NCI-H510A (cell line): ENCODE results near the gene NOL4L.

Experiments
- DNase-seq: peaks from one replicate; lab custom pipeline; 2025; lab: John Stamatoyannopoulos, UW

Gene NOL4L

GRCh38 chr20:32576560-32576959 is 8.6 kb downstream of the NOL4L start:
- no peak for DNase-seq

- no peak for DNase-seq
Measured at GRCh38 chr20:32575805-32576204, 9.3 kb downstream of the NOL4L start.

GRCh38 chr20:32575227-32575581 is 9.9 kb downstream of the NOL4L start:
- DNase-seq = no peak

DNA sequence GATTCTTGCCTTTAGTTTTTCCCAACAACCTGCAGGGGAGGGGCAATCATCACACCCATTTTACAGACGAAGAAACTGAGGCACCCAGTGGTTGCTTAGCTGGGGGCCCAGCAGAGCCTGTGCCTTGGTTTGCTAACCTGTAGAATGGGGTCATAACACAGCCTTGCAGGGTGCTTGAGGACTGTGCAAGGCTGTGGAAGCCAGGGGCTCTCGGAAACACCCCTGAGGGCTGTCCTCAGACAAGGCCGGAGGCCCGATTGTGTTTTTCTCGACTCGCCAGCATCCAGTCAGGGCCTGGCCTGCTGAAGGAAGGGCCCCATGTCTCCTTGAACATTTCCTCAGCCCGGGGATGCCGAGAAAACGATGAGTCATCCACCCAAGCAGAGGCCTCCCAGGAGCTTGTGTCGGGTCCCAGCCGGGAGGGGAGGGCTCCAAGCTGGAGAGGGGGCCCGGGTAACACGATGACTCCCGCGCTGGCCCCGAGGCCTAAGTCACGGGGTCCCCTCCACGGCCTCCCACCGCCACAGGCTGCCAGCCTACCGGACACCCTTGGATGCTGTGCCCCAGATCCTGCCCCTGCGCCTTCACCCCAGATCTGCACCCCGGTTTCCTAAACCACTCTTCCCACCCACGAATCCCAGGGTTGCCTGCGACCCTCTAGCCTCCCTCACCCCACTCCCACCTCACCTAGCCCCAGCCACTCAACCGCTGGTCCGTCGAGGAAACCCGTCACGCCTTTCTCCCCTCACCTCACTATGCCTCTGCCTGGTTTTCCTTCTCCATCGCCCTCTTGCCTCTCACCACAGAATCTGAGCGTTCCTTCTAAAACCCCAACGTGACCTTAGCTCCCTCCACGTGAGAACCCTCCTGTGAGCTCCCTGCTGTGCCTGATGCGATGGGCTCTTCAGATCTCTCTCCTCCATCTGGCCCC is 10.6 kb downstream of the NOL4L start:
- no peak for DNase-seq

DNA sequence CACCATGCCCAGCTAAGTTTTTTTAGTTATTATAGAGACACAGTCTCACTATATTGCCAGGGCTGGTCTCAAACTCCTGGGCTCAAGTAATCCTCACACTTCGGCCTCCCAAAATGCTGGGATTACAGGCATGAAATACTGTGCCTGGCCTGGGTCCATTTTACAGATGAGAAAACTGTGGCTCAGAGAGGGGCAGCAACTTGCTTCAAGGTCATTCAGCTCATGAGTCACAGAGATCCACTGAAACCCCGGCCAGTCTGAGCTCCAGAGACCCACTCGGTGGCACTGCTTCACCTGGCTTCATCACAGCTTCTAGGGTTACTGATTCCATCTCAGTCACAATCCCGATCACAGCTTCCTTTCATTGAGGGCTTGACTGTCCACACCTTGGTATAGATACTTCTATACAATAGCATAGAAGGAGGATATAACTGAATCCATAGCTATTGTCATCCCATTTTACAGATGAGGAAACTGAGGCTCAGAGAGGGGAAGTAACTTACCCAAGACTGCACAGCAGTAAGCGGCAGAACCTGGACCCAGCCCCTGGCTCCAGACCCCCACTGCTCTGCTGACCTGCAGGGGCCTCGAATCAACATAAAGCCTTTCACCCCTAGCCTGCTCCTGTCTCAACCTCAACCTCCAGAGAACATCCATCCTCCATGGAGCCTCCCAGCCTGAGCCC is 11.8 kb downstream of the NOL4L start:
- DNase-seq = no peak

DNA sequence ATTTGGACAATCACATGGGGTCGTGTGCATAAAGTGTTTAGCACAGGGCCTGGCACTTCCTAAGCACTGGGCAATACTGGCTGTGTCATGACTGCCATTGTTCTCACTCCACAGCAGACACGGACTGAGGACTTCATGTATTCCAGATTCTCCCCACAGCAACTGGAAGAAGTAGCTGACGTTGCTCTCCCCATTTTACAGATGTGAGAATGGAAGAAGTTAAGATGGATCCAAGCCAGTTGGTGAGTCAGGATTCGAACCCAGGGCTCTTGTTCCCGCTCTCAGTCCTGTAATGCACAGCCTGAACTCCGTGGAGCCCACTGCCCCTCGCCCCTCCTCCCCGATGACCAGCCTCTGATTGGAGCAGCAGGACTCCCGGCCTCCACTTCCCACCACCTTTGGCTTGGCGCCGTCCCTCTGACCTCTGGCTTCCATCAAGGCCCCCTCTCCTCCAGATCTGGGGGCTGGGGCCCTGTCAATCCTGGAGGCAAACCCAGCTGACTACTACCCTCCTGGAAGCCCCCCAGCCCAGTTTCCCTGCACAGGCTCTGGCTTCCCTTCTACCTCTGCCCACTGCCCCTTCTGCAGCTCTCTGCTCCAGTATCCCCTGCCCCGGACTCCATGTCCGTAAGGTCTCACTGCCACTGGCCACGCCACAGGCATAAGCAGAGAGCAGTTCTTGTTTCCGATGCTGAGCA is 12.7 kb downstream of the NOL4L start:
- no peak for DNase-seq

DNA sequence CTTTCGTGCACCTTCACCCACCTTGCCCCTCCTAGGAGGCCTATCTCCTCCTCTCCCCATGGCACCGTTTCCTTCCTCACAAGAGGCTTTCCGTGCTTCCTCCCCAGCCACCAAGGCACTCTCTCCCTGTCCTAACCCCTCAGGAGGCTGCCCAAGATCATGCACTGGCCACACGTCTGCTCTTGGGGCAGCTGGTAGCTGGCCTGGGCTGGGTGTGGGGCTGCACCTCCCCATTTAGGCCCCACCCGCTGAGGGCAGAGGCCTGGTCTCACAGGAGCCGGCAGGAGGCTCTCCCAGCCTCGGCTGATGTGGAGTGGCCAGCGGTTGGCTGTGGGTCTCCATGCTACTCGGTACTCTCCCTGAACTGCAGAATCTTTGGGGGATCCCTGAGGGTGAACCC is 13.6 kb downstream of the NOL4L start:
- DNase-seq = no peak

GRCh38 chr20:32570401-32571190 is 14.5 kb downstream of the NOL4L start:
- no peak for DNase-seq

- DNase-seq = no peak
Measured at GRCh38 chr20:32569380-32570305, 15.5 kb downstream of the NOL4L start.

GRCh38 chr20:32569018-32569379 is 16.1 kb downstream of the NOL4L start:
- DNase-seq = no peak

DNA sequence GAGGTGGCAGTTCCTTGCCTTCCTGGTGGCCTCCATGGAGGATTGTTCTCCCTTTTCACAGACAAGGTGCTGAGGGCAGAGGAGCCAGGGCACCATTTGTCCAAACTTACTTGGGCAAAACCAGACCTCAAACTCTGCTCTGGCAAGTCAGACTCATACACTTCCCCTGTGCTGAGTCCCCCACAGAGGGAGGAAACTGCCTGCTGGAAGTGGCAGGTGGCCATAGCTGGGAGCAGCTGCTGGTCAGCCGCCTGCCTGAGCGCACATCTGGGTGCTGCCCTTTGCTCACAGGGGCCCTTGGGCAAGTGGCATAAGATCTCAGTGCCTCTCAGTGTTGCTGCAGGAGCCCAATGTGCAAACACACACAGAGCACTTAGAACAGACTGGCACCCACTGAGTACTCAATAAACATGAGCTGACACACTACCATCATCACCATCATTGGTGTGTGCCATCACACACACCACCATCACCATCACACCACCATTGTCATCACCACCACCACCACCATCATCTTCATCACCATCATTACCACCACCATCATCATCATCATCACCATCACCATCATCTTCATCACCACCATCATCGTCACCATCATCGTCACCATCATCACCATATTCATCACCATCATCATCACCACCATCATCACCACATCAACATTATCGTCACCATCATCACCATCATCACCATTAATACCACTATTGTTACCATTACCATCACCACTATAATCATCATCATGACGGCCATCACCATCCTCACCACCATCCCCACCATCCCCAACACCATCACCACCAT is 17.6 kb downstream of the NOL4L start:
- no peak for DNase-seq

DNA sequence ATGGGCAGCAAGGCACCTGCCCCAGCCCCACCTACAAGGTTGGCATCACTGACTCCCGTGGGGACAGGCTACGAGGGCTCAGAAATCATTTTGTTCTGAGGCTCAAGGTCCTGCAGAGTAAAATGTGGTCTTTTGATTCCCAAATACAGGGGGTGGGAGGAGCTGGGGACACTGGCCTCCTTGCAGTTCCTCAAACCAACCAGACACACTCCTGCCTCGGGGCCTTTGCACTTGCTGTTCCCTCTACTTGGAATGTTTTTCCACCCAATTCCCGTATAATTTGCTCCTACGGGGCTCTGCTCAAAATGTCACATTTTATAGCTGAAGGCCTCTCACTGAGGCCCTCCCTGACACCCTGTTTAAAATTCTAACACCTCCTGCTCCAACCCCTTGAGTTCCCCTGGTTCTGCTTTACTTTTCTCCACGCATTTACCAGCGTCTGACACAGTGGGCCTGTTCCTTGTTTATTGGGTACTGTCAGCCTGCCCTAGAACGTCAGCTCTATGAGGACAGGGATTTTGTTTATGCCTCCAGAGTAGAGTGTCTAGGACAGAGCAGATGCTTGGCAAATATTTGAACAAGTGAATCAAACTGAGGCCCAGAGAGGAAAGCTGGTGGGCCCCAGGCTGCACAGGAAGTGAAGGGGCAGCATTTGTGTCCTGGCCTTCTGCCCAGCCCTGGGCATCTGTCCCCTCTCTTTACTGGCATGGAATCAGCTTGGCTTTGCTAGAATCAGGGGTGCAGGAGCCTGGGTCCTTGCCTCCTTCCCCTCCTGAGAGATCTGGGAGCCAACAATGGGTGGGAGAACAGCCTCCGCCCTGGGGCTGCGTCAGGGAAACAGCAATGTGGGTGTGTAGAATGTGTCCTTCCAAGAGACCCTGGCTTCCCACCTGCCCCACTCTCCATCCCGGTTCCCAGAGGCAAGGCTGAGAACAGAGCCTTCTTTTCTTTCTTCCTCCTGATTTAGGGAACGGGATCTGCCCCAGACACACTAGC is 18.5 kb downstream of the NOL4L start:
- DNase-seq = no peak

DNA sequence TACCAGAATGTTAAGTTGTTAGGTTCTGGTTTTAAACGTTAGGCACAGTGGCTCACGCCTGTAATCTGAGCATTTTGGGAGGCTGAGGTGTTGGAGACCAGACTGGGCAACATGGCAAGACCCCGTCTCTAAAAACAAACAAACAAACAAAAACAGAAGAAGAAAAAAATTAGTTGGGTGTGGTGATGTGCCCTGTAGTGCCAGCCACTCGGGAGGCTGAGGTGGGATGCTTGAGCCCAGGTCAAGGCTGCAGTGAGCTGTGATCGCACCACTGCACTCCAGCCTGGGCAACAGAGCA is 19.4 kb downstream of the NOL4L start:
- no peak for DNase-seq

- no peak for DNase-seq
Measured at GRCh38 chr20:32564921-32565734, 20.0 kb downstream of the NOL4L start.

- no peak for DNase-seq
Measured at GRCh38 chr20:32564440-32564839, 20.7 kb downstream of the NOL4L start.

DNA sequence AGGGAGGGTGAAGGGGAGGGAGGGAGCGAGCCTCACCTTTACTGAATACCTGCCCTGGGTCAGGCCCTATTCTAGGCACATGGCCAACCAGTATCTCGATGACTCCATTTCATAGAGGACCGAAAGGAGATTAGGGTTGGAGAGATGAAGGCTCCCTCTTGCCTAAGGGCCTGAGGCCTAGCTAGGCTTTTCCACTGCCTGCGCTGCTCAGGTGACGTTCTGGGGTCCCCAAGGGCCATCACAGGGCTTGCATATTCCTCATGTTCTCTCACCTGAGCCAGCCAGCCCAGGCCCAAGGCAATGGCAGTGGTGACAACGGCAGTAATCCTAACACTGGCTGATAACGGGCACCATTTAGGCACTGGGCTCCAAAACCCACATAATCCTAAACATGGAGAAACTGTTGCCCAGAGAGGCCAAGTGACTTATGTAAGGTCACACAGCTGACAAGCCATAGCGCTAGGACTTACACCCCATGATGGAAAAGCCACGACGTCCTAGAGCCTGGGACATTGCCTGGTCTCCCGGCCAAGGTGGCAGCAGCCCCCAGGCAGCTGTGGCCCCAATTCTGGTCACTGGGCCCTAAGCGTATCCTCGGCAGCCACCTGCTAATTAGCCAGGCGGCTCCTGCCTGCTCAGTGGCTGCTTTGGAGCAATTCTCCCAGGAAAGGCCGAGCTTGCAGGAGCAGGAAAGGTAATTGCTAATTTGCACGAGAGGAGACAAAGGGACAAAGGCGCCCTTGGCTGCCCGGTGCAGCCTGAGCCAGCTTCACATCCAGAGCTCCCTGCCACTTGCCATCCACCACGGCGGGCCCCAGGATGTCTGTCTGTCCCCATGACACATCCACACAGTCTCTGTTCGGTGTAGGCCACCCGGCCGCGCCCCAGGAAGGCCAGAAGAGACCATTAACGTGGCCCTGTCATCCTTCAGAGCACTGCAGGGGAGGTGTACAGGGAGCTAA is 21.5 kb downstream of the NOL4L start:
- no peak for DNase-seq

DNA sequence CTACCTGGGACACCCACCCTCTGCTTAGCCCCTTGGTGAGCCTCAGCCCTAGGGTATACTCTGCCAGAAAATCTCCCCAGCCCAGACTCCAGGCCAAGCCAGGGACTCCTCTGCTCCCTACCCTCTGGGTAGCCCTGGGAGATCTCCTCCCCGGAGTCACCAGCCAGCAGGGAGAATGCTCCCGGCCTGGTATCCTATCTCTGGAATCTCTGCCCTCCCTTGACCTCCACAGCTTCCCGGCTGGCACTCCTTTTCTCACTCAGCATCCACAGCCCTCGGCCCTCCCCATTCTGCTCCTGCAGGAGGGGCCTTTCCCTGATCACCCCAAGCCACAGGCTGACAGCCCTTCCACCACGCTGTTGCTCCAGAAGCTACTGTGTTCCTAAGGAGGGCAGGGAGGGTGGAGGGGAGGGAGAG is 22.6 kb downstream of the NOL4L start:
- no peak for DNase-seq
